GM19395 (cell line): ENCODE data around the gene LHCGR.
"Not testable (repeated sequence)": the region's sequence is repeated elsewhere in the genome, so short reads cannot be mapped to it uniquely, and the experiment has no call there.

Experiments
- ATAC-seq: cut with Tn5 transposase; IDR thresholded peaks from one replicate; pipeline ENCODE4 v1.9.1; 2021; ENCODE audit warnings: mild to moderate bottlenecking, moderate library complexity; ENCODE audit not compliant: unreplicated experiment

The LHCGR gene

GRCh38 chr2:48749291-48750127 lies 6.0 kb downstream of the LHCGR start:
- ATAC-seq = peak; percentile 70

GRCh38 chr2:48747319-48747718 lies 8.2 kb downstream of the LHCGR start:
- ATAC-seq = no peak

- not testable (repeated sequence) for ATAC-seq
Measured at GRCh38 chr2:48739236-48739635, 16.3 kb downstream of the LHCGR start.

- no peak for ATAC-seq
Measured at GRCh38 chr2:48738806-48739205, 16.7 kb downstream of the LHCGR start.

GRCh38 chr2:48736251-48736650 lies 19.3 kb downstream of the LHCGR start:
- ATAC-seq = no peak

GRCh38 chr2:48734576-48735303 lies 20.8 kb downstream of the LHCGR start:
- no peak for ATAC-seq

GRCh38 chr2:48733067-48733503 lies 22.4 kb downstream of the LHCGR start:
- no peak for ATAC-seq

GRCh38 chr2:48728840-48729239 lies 26.7 kb downstream of the LHCGR start:
- no peak for ATAC-seq

GRCh38 chr2:48728295-48728694 lies 27.2 kb downstream of the LHCGR start:
- ATAC-seq = no peak

GRCh38 chr2:48727560-48727959 lies 28.0 kb downstream of the LHCGR start:
- no peak for ATAC-seq

- ATAC-seq = no peak
Measured at GRCh38 chr2:48725696-48726494, 29.6 kb downstream of the LHCGR start.

GRCh38 chr2:48724278-48724677 lies 31.2 kb downstream of the LHCGR start:
- no peak for ATAC-seq

- no peak for ATAC-seq
Measured at GRCh38 chr2:48723129-48723528, 32.4 kb downstream of the LHCGR start.

- ATAC-seq = no peak
Measured at GRCh38 chr2:48722391-48722790, 33.1 kb downstream of the LHCGR start.

GRCh38 chr2:48721158-48721557 lies 34.4 kb downstream of the LHCGR start:
- ATAC-seq = no peak

- ATAC-seq = no peak
Measured at GRCh38 chr2:48719480-48720177, 35.9 kb downstream of the LHCGR start.

- ATAC-seq = no peak
Measured at GRCh38 chr2:48717846-48718245, 37.7 kb downstream of the LHCGR start.

- no peak for ATAC-seq
Measured at GRCh38 chr2:48715956-48716355, 39.6 kb downstream of the LHCGR start.

- no peak for ATAC-seq
Measured at GRCh38 chr2:48715042-48715899, 40.3 kb downstream of the LHCGR start.

GRCh38 chr2:48714245-48714644 lies 41.3 kb downstream of the LHCGR start:
- ATAC-seq = no peak
